ENCODE results near the gene P4HA3. TPM values are rescaled to one million over a fixed set of nuclear protein-coding genes. Genes with fewer than 3 reads are reported as not detected.
"Not testable (repeated sequence)": the region's sequence is repeated elsewhere in the genome, so short reads cannot be mapped to it uniquely, and the experiment has no call there.

Gene P4HA3
- total and polyA plus RNA-seq, 7 donors, result 0.03 to 2.2 (median 0.22) TPM; not detected in 1

- no peak overlapping the region for H3K4me3 ChIP-seq
- no peak for ATAC-seq
- no peak for DNase-seq
- TF ChIP-seq, protein P1, sequence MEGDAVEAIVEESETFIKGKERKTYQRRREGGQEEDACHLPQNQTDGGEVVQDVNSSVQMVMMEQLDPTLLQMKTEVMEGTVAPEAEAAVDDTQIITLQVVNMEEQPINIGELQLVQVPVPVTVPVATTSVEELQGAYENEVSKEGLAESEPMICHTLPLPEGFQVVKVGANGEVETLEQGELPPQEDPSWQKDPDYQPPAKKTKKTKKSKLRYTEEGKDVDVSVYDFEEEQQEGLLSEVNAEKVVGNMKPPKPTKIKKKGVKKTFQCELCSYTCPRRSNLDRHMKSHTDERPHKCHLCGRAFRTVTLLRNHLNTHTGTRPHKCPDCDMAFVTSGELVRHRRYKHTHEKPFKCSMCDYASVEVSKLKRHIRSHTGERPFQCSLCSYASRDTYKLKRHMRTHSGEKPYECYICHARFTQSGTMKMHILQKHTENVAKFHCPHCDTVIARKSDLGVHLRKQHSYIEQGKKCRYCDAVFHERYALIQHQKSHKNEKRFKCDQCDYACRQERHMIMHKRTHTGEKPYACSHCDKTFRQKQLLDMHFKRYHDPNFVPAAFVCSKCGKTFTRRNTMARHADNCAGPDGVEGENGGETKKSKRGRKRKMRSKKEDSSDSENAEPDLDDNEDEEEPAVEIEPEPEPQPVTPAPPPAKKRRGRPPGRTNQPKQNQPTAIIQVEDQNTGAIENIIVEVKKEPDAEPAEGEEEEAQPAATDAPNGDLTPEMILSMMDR (IDR thresholded peaks at IDR 0.05), result no peak
- no peaks in the 10 kb centered on the region for H3K4me1 ChIP-seq
- no peaks in the 10 kb centered on the region for H3K27me3 ChIP-seq (ENCODE audit: insufficient read depth in 3 of 3, low read length in 2 of 3)
- intact Hi-C loops (cut with DNase I), result no loop called here
- H3K27ac ChIP-seq, result no peak overlapping the region
- no peaks in the 10 kb centered on the region for H3K9me3 ChIP-seq
- H3K36me3 ChIP-seq (ENCODE audit: insufficient read depth in 1 of 2, low read depth in 1 of 2), result peaks cover 0 to 26% of the 10 kb centered on the region in 2 donors
- 95 to 98% (median 96%) methylated on average over 1 of the region's 1 CpG for WGBS, 3 donors
These were observed 21.8 kb upstream of the P4HA3 start for GRCh38 chr11:74333193-74333592.

- Histone ChIP-seq H3K36me3 (ENCODE audit: insufficient read depth in 1 of 2, low read depth in 1 of 2) (peaks cover 0 to 17% of the 10 kb centered on the region in 2 donors), H3K27me3 (ENCODE audit: insufficient read depth in 3 of 3, low read length in 2 of 3) (no peaks in the 10 kb centered on the region), H3K27ac (no peak overlapping the region), H3K9me3 (no peaks in the 10 kb centered on the region), H3K4me3 (no peak overlapping the region), H3K4me1 (no peaks in the 10 kb centered on the region)
- TF ChIP-seq, protein P1 (IDR thresholded peaks at IDR 0.05), result no peak
- ATAC-seq (no peak), DNase-seq (no peak)
- intact Hi-C loops (cut with DNase I), result no loop called here
- WGBS, 3 donors, result 97 to 100% (median 98%) methylated on average over 1 of the region's 1 CpG
These were observed 20.9 kb upstream of the P4HA3 start for GRCh38 chr11:74332291-74332690.

GRCh38 chr11:74331000-74331399 is 19.6 kb upstream of the P4HA3 start:
- H3K4me3 ChIP-seq; H3K27me3 ChIP-seq (ENCODE audit: insufficient read depth in 3 of 3, low read length in 2 of 3); H3K27ac ChIP-seq; DNase-seq; intact Hi-C loops (cut with DNase I); H3K9me3 ChIP-seq; H3K36me3 ChIP-seq (ENCODE audit: insufficient read depth in 1 of 2, low read depth in 1 of 2); ATAC-seq; H3K4me1 ChIP-seq: not testable (repeated sequence)
- WGBS, 3 donors, result 75 to 87% (median 77%) methylated on average over 3 to 6 of the region's 6 CpGs

GRCh38 chr11:74330075-74330858 is 18.8 kb upstream of the P4HA3 start:
- TF ChIP-seq, protein P1 (IDR thresholded peaks at IDR 0.05), result no peak
- intact Hi-C loops (cut with DNase I), result no loop called here
- DNase-seq, result no peak

GRCh38 chr11:74327076-74327475 is 15.6 kb upstream of the P4HA3 start:
- TF ChIP-seq, protein P1 (IDR thresholded peaks at IDR 0.05), result no peak
- peaks cover 29% of the 10 kb centered on the region for H3K4me1 ChIP-seq
- WGBS, 3 donors, result 89 to 97% (median 89%) methylated on average over 1 of the region's 1 CpG
- ATAC-seq (no peak), DNase-seq (no peak)
- no peaks in the 10 kb centered on the region for H3K27me3 ChIP-seq (ENCODE audit: insufficient read depth in 3 of 3, low read length in 2 of 3)
- no peaks in the 10 kb centered on the region for H3K36me3 ChIP-seq (ENCODE audit: insufficient read depth in 1 of 2, low read depth in 1 of 2)
- intact Hi-C loops (cut with DNase I), result loop anchor here in 1 of 2 donors (5.0 kb wide), 1 partner anchor 70 kb away; the partner anchor contains the start of gene PGM2L1
- no peak overlapping the region for H3K27ac ChIP-seq
- H3K9me3 ChIP-seq, result no peaks in the 10 kb centered on the region
- H3K4me3 ChIP-seq, result no peak overlapping the region

More at GRCh38 chr11:74330075-74330858, 18.8 kb upstream of the P4HA3 start:
- H3K27me3 ChIP-seq (ENCODE audit: insufficient read depth in 3 of 3, low read length in 2 of 3), result no peaks in the 10 kb centered on the region
- no peaks in the 10 kb centered on the region for H3K9me3 ChIP-seq
- no peak overlapping the region for H3K27ac ChIP-seq
- H3K4me3 ChIP-seq, result no peak overlapping the region
- peaks cover 11% of the 10 kb centered on the region for H3K4me1 ChIP-seq
- ATAC-seq, result no peak
- H3K36me3 ChIP-seq (ENCODE audit: insufficient read depth in 1 of 2, low read depth in 1 of 2), result no peaks in the 10 kb centered on the region
